Aorta (tissue), 5 donors: ENCODE results near the gene PROS1. TPM values are rescaled to one million over a fixed set of nuclear protein-coding genes. Genes with fewer than 3 reads are reported as not detected.

ENCODE experiments used
- ATAC-seq: fragments of 200-7000 bp; cut with Tn5 transposase; one replicate; pipeline ENCODE4 v1.9.1; 2022; ENCODE audit warnings: moderate library complexity; ENCODE audit not compliant: low FRiP score
- DNase-seq, 2 donors: peaks; one replicate each; pipeline ENCODE4 v3.0.0-alpha.2; 2020
- H3K27ac ChIP-seq, 2 donors: one replicate each; pipeline ENCODE4 v1.5.1; 2013; ENCODE audit warnings: low read length in 2 of 2, mild to moderate bottlenecking in 2 of 2, moderate library complexity in 2 of 2, control low read depth in 1 of 2, inconsistent platforms in 1 of 2, low read depth in 1 of 2
- H3K27me3 ChIP-seq, 2 donors: one replicate each; pipeline ENCODE4 v1.6.1; 2013; ENCODE audit warnings: control low read depth in 1 of 2, low read length in 1 of 2, mild to moderate bottlenecking in 1 of 2, moderate library complexity in 1 of 2; ENCODE audit not compliant: insufficient read depth in 2 of 2, control insufficient read depth in 1 of 2
- H3K36me3 ChIP-seq, 2 donors: one replicate each; pipeline ENCODE4 v1.6.1; 2013; ENCODE audit warnings: control low read depth in 1 of 2, low read length in 1 of 2, mild to moderate bottlenecking in 1 of 2; ENCODE audit not compliant: insufficient read depth in 2 of 2, control insufficient read depth in 1 of 2
- H3K4me1 ChIP-seq, 2 donors: one replicate each; pipeline ENCODE4 v1.6.1; 2013; ENCODE audit warnings: low read length in 2 of 2, control low read depth in 1 of 2, mild to moderate bottlenecking in 1 of 2, moderate library complexity in 1 of 2; ENCODE audit not compliant: insufficient read depth in 2 of 2, control insufficient read depth in 1 of 2
- H3K4me3 ChIP-seq, 2 donors: one replicate each; pipeline ENCODE4 v1.5.1; 2013; ENCODE audit warnings: low read length in 2 of 2, control low read depth in 1 of 2, mild to moderate bottlenecking in 1 of 2
- H3K9me3 ChIP-seq: one replicate; pipeline ENCODE4 v1.6.1; 2013; ENCODE audit warnings: mild to moderate bottlenecking, low read length; ENCODE audit not compliant: control insufficient read depth
- WGBS, 2 donors: extraction: QIAGEN DNeasy Blood & Tissue Kit; methylation state at CpG; one replicate each; pipeline ENCODE4 v1.1.7; 2013; 5-methylcytosine and 5-hydroxymethylcytosine counted together
- intact Hi-C, 2 donors: fragments of 100-400 bp; cut with DNase I; formaldehyde crosslinking; loops; one replicate each; pipeline versions ENCODE4 v1.14.2 to v1.15.0; 2022
- polyA plus RNA-seq, 2 donors: library from polyadenylated mRNA; stranded (reverse); fragments of 200-250 nt; gene quantifications; one replicate each; pipeline ENCODE4 v1.2.3, GENCODE V29; 2013
- total RNA-seq, 2 donors: library from RNA; stranded (reverse); fragmentation: NEBNext Ultra II Directional; extraction: Animal tissue kit (Norgen Biotek cat#: 25700); gene quantifications; one replicate each; pipeline ENCODE4 v1.2.1, GENCODE V29; 2021
- donor health status: healthy with polysubstance abuse.
- donor health status: Bipolar disorder and iron deficiency.
- donor health status: DM: no; HTN: no; CAD: no.
- donor health status: DM: no; HTN: no; CAD: no.
- donor health status: DM: yes; HTN: yes; CAD: no.

PROS1 gene
- total and polyA plus RNA-seq, 4 donors = 40.5 to 132 (median 103) TPM

DNA sequence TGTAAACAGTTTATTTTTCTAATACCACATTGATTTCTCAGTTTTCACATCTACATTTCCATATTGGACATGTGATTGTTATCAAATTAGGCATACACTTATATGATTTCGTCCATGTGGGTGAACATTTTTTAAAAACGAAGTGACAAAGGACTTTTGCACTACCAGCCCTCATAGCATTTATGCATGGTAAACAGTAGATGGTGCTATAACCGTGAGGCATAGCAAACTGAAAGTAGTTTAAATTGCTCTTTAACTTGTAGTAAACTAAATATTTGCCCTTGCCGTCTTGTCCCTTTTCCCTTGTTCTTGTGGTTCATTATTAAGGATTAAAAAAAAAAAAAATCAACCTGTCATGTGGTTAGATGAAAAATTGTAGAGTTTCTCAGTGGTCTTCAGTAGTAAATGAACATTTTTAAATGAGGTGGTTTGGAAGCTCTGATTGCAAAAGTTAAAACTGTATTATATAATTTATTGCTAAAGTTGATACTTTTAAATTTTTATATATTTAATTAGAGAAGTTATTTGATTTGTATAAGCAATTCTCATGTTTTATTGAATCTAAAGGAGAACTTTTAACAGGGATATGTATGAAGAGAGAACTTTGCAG, 30.7 kb upstream of the PROS1 start:
- Histone ChIP-seq H3K27me3 (no peaks in the 10 kb centered on the region), H3K4me3 (peak overlapping the region in 1 of 2 donors; percentile 48), H3K9me3 (no peaks in the 10 kb centered on the region), H3K36me3 (no peaks in the 10 kb centered on the region), H3K27ac (no peak overlapping the region), H3K4me1 (peaks cover 0 to 2% of the 10 kb centered on the region in 2 donors)
- DNase-seq = no peak
- intact Hi-C loops = loop anchor here (5.0 kb wide), 1 partner anchor 63 kb away; no protein-coding TSS in a partner anchor
- ATAC-seq = peak; percentile 82
- 0 to 1% methylated on average over 4 of the region's 4 CpGs for whole genome bisulfite sequencing, 2 donors

GRCh38 chr3:94001827-94002495, 28.3 kb upstream of the PROS1 start:
- peaks cover 0 to 2% of the 10 kb centered on the region in 2 donors for H3K4me1 ChIP-seq
- no peaks in the 10 kb centered on the region for H3K27me3 ChIP-seq
- 61% methylated on average over 3 of the region's 3 CpGs for WGBS, 2 donors
- H3K9me3 ChIP-seq = no peaks in the 10 kb centered on the region
- peak overlapping the region in 1 of 2 donors; percentile 51 for H3K27ac ChIP-seq
- no peaks in the 10 kb centered on the region for H3K36me3 ChIP-seq
- ATAC-seq = no peak
- intact Hi-C loops = loop anchor here (5.0 kb wide), 1 partner anchor 65 kb away; no protein-coding TSS in a partner anchor
- DNase-seq = no peak
- no peak overlapping the region for H3K4me3 ChIP-seq

DNA sequence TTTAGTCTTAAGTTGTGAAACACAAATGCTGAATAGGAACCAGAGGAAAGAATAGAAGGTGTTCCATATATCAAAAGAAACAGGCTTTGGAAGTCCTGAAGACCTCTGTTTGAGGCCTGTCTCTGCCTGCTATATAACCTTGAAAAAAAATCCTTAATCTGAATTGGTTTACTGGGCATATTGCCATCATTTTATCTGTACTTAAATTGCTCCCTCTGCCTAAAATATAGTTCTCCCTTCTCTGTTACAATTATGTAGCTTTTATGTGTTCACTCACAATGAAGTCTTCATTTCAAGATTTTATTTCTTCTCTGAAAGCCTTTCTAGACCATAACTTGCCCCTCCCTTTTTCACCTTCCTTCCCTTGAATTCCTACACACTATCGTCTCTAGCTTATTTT, 27.5 kb upstream of the PROS1 start:
- WGBS, 2 donors = 26 to 33% methylated on average over 1 of the region's 1 CpG
- intact Hi-C loops = loop anchor here (5.0 kb wide), 1 partner anchor 66 kb away; no protein-coding TSS in a partner anchor
- H3K9me3 ChIP-seq = no peaks in the 10 kb centered on the region
- no peak overlapping the region for H3K4me3 ChIP-seq
- peaks cover 0 to 2% of the 10 kb centered on the region in 2 donors for H3K4me1 ChIP-seq
- DNase-seq (no peak), ATAC-seq (no peak)
- H3K36me3 ChIP-seq = no peaks in the 10 kb centered on the region
- H3K27me3 ChIP-seq = no peaks in the 10 kb centered on the region
- H3K27ac ChIP-seq = no peak overlapping the region

DNA sequence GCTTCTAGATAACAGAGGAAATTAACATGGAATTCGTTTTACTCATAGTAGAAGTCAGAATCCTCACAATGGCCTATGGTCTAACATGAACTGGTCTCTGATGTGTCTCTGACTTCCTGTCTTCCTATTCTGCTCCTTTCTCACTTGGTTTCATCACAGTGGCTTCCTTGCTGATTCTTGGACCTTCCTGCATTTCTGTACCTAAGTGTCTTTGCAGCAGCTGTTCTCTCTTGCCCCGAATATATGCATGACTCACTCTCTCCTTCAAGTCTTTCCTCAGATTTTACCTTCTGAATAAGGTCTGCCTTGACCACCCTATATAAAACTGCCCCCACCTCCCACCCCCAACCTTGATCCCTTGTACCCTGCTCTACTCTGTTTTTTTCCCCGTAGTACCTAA, 20.4 kb upstream of the PROS1 start:
- Histone ChIP-seq H3K27ac (no peak overlapping the region), H3K27me3 (no peaks in the 10 kb centered on the region), H3K4me3 (no peak overlapping the region), H3K4me1 (no peaks in the 10 kb centered on the region), H3K36me3 (no peaks in the 10 kb centered on the region), H3K9me3 (no peaks in the 10 kb centered on the region)
- WGBS, 2 donors = 91 to 96% methylated on average over 3 of the region's 3 CpGs
- DNase-seq = no peak
- intact Hi-C loops = no loop called here
- ATAC-seq = no peak

DNA sequence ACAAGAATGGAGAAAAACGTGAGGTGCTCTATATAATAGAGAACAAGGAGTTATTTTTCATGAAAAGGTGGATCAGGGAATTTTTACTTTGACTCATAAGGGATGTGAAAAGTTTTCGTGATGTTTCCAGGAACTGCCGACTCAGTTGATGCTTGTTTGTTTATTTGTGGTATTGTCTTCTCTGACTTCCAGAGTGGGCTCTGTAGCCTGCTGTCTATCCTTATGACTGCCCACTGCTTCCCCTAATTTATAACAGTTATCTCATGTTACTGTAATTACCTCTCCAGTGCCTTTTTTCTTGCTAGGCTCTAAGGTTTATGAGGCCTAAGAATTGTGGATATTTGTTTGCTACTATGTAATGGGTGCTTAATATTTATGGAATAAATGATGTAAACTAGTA, 18.5 kb upstream of the PROS1 start:
- intact Hi-C loops = no loop called here
- 83 to 92% methylated on average over 3 of the region's 3 CpGs for WGBS, 2 donors
- ATAC-seq = no peak

DNA sequence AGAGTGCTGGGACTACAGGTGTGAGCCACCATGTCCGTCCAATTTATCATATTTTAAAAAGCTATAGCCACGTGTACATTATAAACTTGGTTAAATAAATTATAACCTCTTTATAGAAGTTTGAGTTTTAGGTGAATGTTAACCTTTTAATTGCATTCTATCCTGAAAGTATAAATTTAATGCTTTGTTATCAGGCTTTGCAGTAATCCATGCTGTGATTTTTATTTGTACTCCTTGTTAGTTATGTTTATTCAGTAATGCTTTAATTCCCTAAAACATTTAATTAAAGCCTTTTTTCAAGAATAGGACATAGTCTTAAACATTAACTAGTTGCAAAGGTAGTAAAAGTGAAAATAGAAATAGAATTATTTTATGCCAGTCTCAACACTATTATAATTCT, 17.9 kb upstream of the PROS1 start:
- no peak for DNase-seq
- WGBS, 2 donors = 77 to 83% methylated on average over 2 of the region's 2 CpGs
- no peaks in the 10 kb centered on the region for H3K9me3 ChIP-seq
- no peak overlapping the region for H3K27ac ChIP-seq
- intact Hi-C loops = no loop called here
- no peak for ATAC-seq
- H3K36me3 ChIP-seq = no peaks in the 10 kb centered on the region
- no peaks in the 10 kb centered on the region for H3K4me1 ChIP-seq
- no peaks in the 10 kb centered on the region for H3K27me3 ChIP-seq
- no peak overlapping the region for H3K4me3 ChIP-seq

More for the DNA sequence above, 18.5 kb upstream of the PROS1 start:
- Histone ChIP-seq H3K27me3 (no peaks in the 10 kb centered on the region), H3K36me3 (no peaks in the 10 kb centered on the region), H3K4me1 (no peaks in the 10 kb centered on the region), H3K9me3 (no peaks in the 10 kb centered on the region), H3K27ac (no peak overlapping the region), H3K4me3 (no peak overlapping the region)
- no peak for DNase-seq

DNA sequence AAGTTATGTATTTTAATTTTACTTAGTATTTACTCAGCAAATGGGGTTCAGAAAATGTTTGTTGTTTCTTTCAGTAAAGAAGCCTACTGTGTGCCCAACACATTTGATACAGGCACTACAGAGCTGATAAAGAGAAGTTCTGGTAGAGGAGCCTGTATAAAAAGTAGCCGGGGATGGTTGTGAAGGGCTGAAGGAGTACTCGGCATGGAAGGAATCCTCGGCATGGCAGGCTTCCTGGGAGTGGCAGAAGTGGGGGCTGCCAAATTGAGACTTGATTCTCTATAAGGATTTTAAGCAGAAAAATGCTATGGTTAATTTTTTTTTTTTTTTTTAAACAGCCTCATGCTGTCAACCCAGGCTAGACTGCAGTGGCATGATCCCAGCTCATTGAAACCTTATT, 15.5 kb upstream of the PROS1 start:
- no peak for ATAC-seq

DNA sequence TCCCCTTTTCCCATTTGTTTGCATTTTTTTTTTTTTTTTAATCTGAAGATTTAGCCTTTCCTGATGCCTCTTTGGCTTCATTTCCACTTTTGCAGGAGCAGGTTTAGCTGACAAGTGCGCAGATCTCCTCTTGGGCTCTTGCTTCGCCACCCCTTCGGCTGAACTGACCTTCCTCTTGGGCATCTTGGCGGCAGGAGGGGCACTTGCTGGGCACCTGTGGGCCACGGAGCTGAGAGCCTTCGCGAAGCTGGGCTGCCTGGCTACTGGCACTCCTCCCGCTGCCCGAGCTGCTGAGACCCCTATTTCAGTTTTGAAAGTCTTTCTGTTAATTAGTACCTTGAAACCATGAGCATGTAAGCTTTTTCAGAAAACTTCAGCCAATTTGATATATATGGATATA, 15.1 kb upstream of the PROS1 start:
- 94 to 97% methylated on average over 9 of the region's 9 CpGs for WGBS, 2 donors
- no peaks in the 10 kb centered on the region for H3K36me3 ChIP-seq
- no peak overlapping the region for H3K27ac ChIP-seq
- H3K9me3 ChIP-seq = no peaks in the 10 kb centered on the region
- H3K27me3 ChIP-seq = no peaks in the 10 kb centered on the region
- no peaks in the 10 kb centered on the region for H3K4me1 ChIP-seq
- DNase-seq = no peak
- no peak overlapping the region for H3K4me3 ChIP-seq
- intact Hi-C loops = no loop called here
- no peak for ATAC-seq

More for the DNA sequence above, 15.5 kb upstream of the PROS1 start:
- Histone ChIP-seq H3K4me3 (no peak overlapping the region), H3K27me3 (no peaks in the 10 kb centered on the region), H3K4me1 (no peaks in the 10 kb centered on the region), H3K9me3 (no peaks in the 10 kb centered on the region), H3K36me3 (no peaks in the 10 kb centered on the region), H3K27ac (no peak overlapping the region)
- WGBS, 2 donors = 75 to 78% methylated on average over 3 of the region's 3 CpGs
- intact Hi-C loops = no loop called here
- no peak for DNase-seq

DNA sequence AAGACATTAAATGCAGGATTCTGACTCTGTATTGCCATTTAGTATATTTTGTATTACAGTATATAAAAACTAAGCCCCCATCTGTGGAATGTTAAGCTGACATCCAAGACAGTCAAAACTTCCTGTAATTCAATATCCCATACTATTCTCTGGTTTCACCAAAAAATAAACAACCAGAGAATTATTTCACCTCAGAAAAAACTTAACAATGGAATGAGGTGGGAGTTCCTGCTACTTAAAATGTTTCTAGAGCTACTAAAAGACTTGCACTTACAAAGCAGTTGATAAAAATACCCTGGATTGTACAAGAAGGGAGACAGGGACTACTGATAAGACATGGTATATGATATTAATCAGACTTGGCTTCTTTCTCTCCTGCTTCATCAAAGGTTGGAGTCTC, 14.6 kb upstream of the PROS1 start:
- H3K27me3 ChIP-seq = no peaks in the 10 kb centered on the region
- no peaks in the 10 kb centered on the region for H3K4me1 ChIP-seq
- no peak overlapping the region for H3K27ac ChIP-seq
- ATAC-seq (no peak), DNase-seq (no peak)
- H3K9me3 ChIP-seq = no peaks in the 10 kb centered on the region
- no peak overlapping the region for H3K4me3 ChIP-seq
- H3K36me3 ChIP-seq = no peaks in the 10 kb centered on the region
- intact Hi-C loops = no loop called here
